Measurements from ENCODE around the gene KCNQ1. TPM values are rescaled to one million over a fixed set of nuclear protein-coding genes. Genes with fewer than 3 reads are reported as not detected.

The KCNQ1 gene
- total and polyA plus RNA-seq, 2 experiments from 2014 or later, result 0.45 to 0.87 TPM

GRCh38 chr11:2839395-2839943, 394.7 kb downstream of the KCNQ1 start:
- no peak overlapping the region for H3K27ac Mint-ChIP-seq
- Histone ChIP-seq H4K20me1 (replicated peaks; ENCODE audit: insufficient read depth) (no peaks in the 10 kb centered on the region), H3K4me2 (no peak overlapping the region), H3F3A (replicated peaks; ENCODE audit: low read depth) (no peaks in the 10 kb centered on the region), H3K36me3 (ENCODE audit: insufficient read depth) (no peaks in the 10 kb centered on the region), H3K4me1 (ENCODE audit: insufficient read depth) (peaks cover 4% of the 10 kb centered on the region; the same call in 1 of the 2 replicates), H2AFZ (no peak overlapping the region), H3K27me3 (ENCODE audit: insufficient read depth) (peaks cover 5% of the 10 kb centered on the region), H3K27ac (ENCODE audit: low read depth) (no peak overlapping the region), H3K4me3 (no peak overlapping the region), H3K9me2 (ENCODE audit: insufficient read depth) (no peaks in the 10 kb centered on the region), H3K79me2 (replicated peaks; ENCODE audit: insufficient read depth) (no peaks in the 10 kb centered on the region)
- ATAC-seq, result no peak
- no peaks in the 10 kb centered on the region; the same call in 2 of the 3 replicates for H3K9me3 Mint-ChIP-seq
- H3K36me3 Mint-ChIP-seq (ENCODE audit: low read depth), result no peaks in the 10 kb centered on the region
- no peak for DNase-seq (ENCODE audit: low spot score)
- peaks cover 34% of the 10 kb centered on the region for H3K27me3 Mint-ChIP-seq (ENCODE audit: insufficient read depth, low read depth, poor library complexity)
- no peak overlapping the region for H3K4me3 Mint-ChIP-seq
- H3K4me1 Mint-ChIP-seq, result peaks cover 32% of the 10 kb centered on the region
- TF ChIP-seq EZH2 (IDR thresholded peaks at IDR 0.05; ENCODE audit: low read depth, unreplicated experiment), result no peak
- no peak for TF ChIP-seq ZNF331 (CRISPR knock-in tag; IDR thresholded peaks at IDR 0.05; ENCODE audit: low read depth)
- TF ChIP-seq EZH2phosphoT487 (IDR thresholded peaks at IDR 0.05; ENCODE audit: unreplicated experiment), result no peak
- no peak for TF ChIP-seq STAT1 (IDR thresholded peaks at IDR 0.05; ENCODE audit: unreplicated experiment)
- TF ChIP-seq CREB1 (CRISPR knock-in tag; IDR thresholded peaks at IDR 0.05; ENCODE audit: low read depth), result no peak
- TF ChIP-seq REST (IDR thresholded peaks at IDR 0.05; ENCODE audit: unreplicated experiment), result no peak
- no peak for TF ChIP-seq ZNF462 (CRISPR knock-in tag; IDR thresholded peaks at IDR 0.05)
- no peak for TF ChIP-seq JUNB (IDR thresholded peaks at IDR 0.05; ENCODE audit: unreplicated experiment)
- no peak for TF ChIP-seq NANOG (IDR thresholded peaks at IDR 0.05; ENCODE audit: borderline replicate concordance)
- TF ChIP-seq ETS1 (IDR thresholded peaks at IDR 0.05), result no peak
- TF ChIP-seq ZNF114 (CRISPR knock-in tag; IDR thresholded peaks at IDR 0.05), result no peak
- TF ChIP-seq POLR2AphosphoS5 (IDR thresholded peaks at IDR 0.05; ENCODE audit: low read depth), result no peak
- no peak for TF ChIP-seq CTCF (conservative IDR thresholded peaks at IDR 0.05; ENCODE audit: low read depth in 2 of 2)

Data from GM23338 (cell line).